LNCAP (cell line): ENCODE results near the gene SOBP.

Source experiments
- TF ChIP-seq, protein P1 (sequence below): fragments of 450-650 bp; IDR thresholded peaks from 2 replicates; pipeline ENCODE4 v1.5.1; 2017; ENCODE audit warnings: mild to moderate bottlenecking

SOBP gene

GRCh38 chr6:107491760-107492660, 2.1 kb downstream of the SOBP start:
- TF ChIP-seq, protein P1, sequence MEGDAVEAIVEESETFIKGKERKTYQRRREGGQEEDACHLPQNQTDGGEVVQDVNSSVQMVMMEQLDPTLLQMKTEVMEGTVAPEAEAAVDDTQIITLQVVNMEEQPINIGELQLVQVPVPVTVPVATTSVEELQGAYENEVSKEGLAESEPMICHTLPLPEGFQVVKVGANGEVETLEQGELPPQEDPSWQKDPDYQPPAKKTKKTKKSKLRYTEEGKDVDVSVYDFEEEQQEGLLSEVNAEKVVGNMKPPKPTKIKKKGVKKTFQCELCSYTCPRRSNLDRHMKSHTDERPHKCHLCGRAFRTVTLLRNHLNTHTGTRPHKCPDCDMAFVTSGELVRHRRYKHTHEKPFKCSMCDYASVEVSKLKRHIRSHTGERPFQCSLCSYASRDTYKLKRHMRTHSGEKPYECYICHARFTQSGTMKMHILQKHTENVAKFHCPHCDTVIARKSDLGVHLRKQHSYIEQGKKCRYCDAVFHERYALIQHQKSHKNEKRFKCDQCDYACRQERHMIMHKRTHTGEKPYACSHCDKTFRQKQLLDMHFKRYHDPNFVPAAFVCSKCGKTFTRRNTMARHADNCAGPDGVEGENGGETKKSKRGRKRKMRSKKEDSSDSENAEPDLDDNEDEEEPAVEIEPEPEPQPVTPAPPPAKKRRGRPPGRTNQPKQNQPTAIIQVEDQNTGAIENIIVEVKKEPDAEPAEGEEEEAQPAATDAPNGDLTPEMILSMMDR = no peak

DNA sequence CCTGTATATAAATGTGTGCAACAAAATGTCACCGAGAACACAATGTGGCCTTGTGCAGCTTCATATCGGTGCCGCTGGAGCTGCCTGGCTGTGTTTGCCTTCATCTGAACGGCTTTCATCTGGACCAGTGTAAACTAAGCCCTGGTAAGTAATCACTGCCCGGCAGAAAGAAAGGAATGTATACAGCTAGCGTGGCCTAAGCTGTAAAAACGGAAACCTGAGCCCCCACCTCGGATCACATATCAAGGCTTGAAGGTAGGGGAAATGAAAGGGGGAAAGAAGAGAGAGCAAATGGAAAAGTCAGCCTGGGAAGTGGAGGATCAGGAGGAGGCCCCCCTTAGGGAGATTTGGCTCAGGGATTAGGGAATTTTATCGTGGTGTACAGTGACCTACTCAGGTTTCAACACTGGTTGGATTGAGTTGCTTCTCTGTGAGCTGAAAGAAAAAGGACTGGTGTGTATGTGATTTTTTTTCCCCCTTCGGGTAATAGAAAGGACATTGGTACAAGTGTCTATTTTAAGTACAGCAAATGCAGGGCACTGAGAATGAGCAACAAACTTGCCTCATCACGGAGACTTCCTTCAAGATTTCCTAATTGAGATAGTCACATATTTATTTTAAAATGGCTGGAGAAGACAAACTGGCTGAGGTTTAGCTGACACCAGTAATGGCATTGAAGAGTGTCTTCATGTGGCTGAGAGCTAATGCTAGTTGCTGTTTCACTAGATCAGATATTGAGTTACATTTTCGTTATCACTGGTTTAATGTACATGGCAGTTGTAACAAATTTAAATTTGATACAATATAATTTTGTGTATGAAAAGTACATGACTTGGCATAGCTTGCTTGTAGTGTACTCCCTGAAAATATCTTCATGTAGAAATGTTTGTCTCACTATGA, 3.5 kb downstream of the SOBP start:
- TF ChIP-seq, protein P1 = no peak

GRCh38 chr6:107495196-107495643, 5.3 kb downstream of the SOBP start:
- TF ChIP-seq, protein P1 = no peak

- TF ChIP-seq, protein P1 = no peak
These were observed 6.1 kb downstream of the SOBP start for GRCh38 chr6:107495971-107496370.

DNA sequence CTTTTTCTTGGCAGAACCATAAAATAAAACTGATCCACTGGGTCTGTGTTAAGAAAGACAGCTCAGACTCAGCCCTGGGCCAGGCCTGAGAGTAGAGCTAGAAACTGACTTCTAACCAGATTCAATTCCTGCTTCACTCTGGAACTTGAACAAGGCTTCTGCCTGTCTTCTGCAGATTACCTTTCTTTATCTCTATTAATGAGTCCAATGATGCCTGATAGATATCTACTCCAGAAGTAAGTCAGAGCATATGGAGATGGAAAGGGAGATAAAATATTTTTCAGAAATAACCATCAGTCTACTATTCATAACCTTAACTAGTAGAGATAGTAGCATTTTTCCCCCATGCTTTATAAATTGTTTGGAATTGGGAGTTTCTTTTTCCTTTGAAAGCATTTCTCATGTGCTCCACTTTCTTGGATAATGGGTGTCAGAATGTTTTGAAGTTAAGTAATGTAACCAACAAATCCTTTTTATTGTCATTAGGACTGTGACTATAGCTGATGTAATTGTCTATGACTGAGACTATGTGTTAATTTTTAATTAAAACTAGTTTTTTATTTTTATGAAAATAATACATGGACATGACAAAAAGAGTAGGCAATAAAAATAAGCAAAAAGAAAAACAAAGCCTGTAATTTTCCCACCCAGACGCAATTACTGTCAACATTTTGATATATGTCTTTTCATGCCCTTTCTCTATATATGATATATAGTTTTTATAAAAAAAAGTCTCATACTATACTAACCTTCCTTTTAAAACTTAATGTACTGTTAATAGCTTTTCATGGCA, 7.2 kb downstream of the SOBP start:
- TF ChIP-seq, protein P1 = no peak

DNA sequence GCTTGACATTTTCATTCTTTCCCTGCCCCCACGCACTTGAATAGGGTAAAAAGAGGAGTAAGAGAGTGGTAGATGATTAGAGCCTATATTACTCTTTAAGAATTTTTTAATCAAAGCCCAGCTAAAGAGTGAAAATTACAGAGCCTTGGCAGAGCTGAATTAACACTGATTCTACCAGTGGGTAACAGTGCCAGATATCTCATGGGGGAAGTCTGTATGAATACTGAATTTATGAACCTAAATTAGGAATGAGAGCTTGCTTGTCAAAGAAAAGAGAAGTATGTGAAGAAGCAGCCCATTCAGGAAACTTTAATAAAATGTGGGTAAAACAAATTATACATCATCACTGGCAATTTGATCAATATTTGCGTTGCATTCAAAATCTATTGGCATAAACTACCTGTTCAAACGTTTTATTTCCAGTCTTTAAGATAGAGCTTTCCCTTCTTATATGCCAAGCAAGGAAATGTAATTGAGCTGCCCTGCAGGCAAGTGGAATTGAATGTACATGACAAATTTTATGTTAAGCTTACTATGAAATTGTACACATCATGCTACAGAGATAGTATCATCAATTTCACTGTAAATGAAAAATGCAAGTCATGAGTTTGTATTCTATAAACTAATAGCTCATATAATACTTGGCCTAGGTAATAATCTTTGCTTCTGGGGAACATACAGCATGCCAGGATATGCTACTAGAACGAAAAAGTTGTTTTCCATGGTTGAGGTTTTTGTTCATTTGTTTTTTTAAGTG, 14.5 kb downstream of the SOBP start:
- TF ChIP-seq, protein P1 = no peak
